HCT116 (cell line): ENCODE results near the gene KISS1R. TPM values are rescaled to one million over a fixed set of nuclear protein-coding genes. Genes with fewer than 3 reads are reported as not detected.

Experiments used
- ATAC-seq: fragments of 200-7000 bp; cut with Tn5 transposase; 2 replicates; pipeline ENCODE4 v1.9.1; 2020; ENCODE audit warnings: mild to moderate bottlenecking, moderate library complexity
- BruUV-seq: library from RNA; stranded (reverse); fragments of 400-500 nt; replicated peaks from 2 replicates; lab custom pipeline; 2021; lab: Mats Ljungman, UMichigan
- CTCF ChIA-PET: fragments of 300-600 bp; sonication (Branson Sonifier 250); formaldehyde crosslinking; loops from one replicate; lab custom pipeline; 2021; ENCODE audit warnings: antibody characterized with exemption; lab: Charles Lee
- POLR2A ChIA-PET: fragments of 300-600, 350-600 bp; sonication (Branson Sonifier 250); formaldehyde crosslinking; loops from one replicate; lab custom pipeline; 2021; ENCODE audit warnings: antibody characterized with exemption; lab: Charles Lee
- RAD21 ChIA-PET, 2 experiments: fragments of 300-600 bp; sonication (Branson Sonifier 250); formaldehyde crosslinking; loops; one replicate each; lab custom pipeline; 2023; ENCODE audit warnings: low total read pairs in 2 of 2; ENCODE audit not compliant: uncharacterized antibody in 2 of 2, unreplicated experiment in 2 of 2, low non-redundant PET in 1 of 2; lab: Charles Lee
- DNase-seq: peaks from one replicate; pipeline ENCODE4 v3.0.0-alpha.2; 2010; ENCODE audit warnings: low read depth, low spot score
- H2AFZ ChIP-seq: fragments of 200-600 bp; shearing (Covaris generic), sonication (generic); 2 replicates; pipeline ENCODE4 v1.6.1; 2017; ENCODE audit warnings: low read depth, mixed run types, mixed read lengths, antibody characterized with exemption, low read length; ENCODE audit not compliant: poor library complexity, severe bottlenecking
- H3K27ac ChIP-seq: 2 replicates; pipeline ENCODE4 v1.5.1; 2012; ENCODE audit warnings: low read depth, low read length
- H3K27me3 ChIP-seq: fragments of 200-600 bp; sonication (generic); 2 replicates; pipeline ENCODE4 v1.6.1; 2016; ENCODE audit warnings: mixed run types, low read length, mixed read lengths; ENCODE audit not compliant: insufficient read depth
- H3K36me3 ChIP-seq, 2 experiments: fragments of 200-500 bp in 1 of 2; fragments of 200-600 bp in 1 of 2; sonication (Bioruptor generic) in 1 of 2; sonication (generic) in 1 of 2; 2 replicates each; pipeline versions ENCODE4 v1.5.1 to v1.6.1; 2014 to 2016; ENCODE audit warnings: low read length in 2 of 2, inconsistent platforms in 1 of 2, mixed read lengths in 1 of 2, mixed run types in 1 of 2; ENCODE audit not compliant: insufficient read depth in 2 of 2, control insufficient read depth in 1 of 2
- H3K4me1 ChIP-seq, 2 experiments: fragments of 200-600 bp in 1 of 2; sonication (generic) in 1 of 2; 2 replicates each; pipeline versions ENCODE4 v1.5.1 to v1.6.1; 2012 to 2017; ENCODE audit warnings: low read length in 2 of 2, inconsistent platforms in 1 of 2, mild to moderate bottlenecking in 1 of 2, mixed read lengths in 1 of 2, mixed run types in 1 of 2, moderate library complexity in 1 of 2; ENCODE audit not compliant: insufficient read depth in 2 of 2, control insufficient read depth in 1 of 2
- H3K4me2 ChIP-seq: fragments of 200-600 bp; sonication (generic); 2 replicates; pipeline ENCODE4 v1.6.1; 2017; ENCODE audit warnings: mixed run types, low read length, mixed read lengths
- H3K4me3 ChIP-seq, 2 experiments: fragments of 200-600 bp in 1 of 2; sonication (generic) in 1 of 2; replicated peaks in 1 of 2; 2 replicates each; pipeline ENCODE4 v1.5.1; 2011 to 2016; ENCODE audit warnings: low read length in 2 of 2, control low read depth in 1 of 2, low read depth in 1 of 2, mild to moderate bottlenecking in 1 of 2, mixed read lengths in 1 of 2, mixed run types in 1 of 2
- H3K79me2 ChIP-seq: fragments of 200-600 bp; sonication (generic); 2 replicates; pipeline ENCODE4 v1.6.1; 2017; ENCODE audit warnings: mild to moderate bottlenecking, mixed run types, low read length, moderate library complexity, mixed read lengths; ENCODE audit not compliant: insufficient read depth
- H3K9ac ChIP-seq: fragments of 200-600 bp; sonication (generic); 2 replicates; pipeline ENCODE4 v1.6.1; 2016; ENCODE audit warnings: low read length, mixed read lengths
- H3K9me2 ChIP-seq: fragments of 200-600 bp; sonication (generic), shearing (Covaris generic); 2 replicates; pipeline ENCODE4 v1.6.1; 2017; ENCODE audit warnings: mixed run types, mild to moderate bottlenecking, moderate library complexity; ENCODE audit not compliant: insufficient read depth
- H3K9me3 ChIP-seq, 2 experiments: fragments of 200-500 bp in 1 of 2; fragments of 200-600 bp in 1 of 2; sonication (Bioruptor generic) in 1 of 2; sonication (generic) in 1 of 2; 2 replicates each; pipeline ENCODE4 v1.6.1; 2014 to 2017; ENCODE audit warnings: low read length in 2 of 2, mixed read lengths in 2 of 2, inconsistent platforms in 1 of 2, low read depth in 1 of 2, mild to moderate bottlenecking in 1 of 2, mixed run types in 1 of 2, moderate library complexity in 1 of 2; ENCODE audit not compliant: control insufficient read depth in 1 of 2, insufficient read depth in 1 of 2
- H4K20me1 ChIP-seq: fragments of 200-600 bp; sonication (generic), shearing (Covaris generic); 2 replicates; pipeline ENCODE4 v1.6.1; 2017; ENCODE audit warnings: mixed run types, mild to moderate bottlenecking, moderate library complexity; ENCODE audit not compliant: insufficient read depth
- CBX3 ChIP-seq: IDR thresholded peaks from 2 replicates; pipeline ENCODE4 v1.6.1; 2012; ENCODE audit warnings: low read depth
- CEBPB ChIP-seq: IDR thresholded peaks from 2 replicates; pipeline ENCODE4 v1.6.1; 2012; ENCODE audit warnings: low read depth
- EGR1 ChIP-seq: IDR thresholded peaks from 2 replicates; pipeline ENCODE4 v1.6.1; 2012; ENCODE audit warnings: low read depth
- EZH2 ChIP-seq: fragments of 200-600 bp; sonication (generic); IDR thresholded peaks from 2 replicates; pipeline ENCODE4 v1.6.1; 2017; ENCODE audit warnings: antibody characterized with exemption, mixed run types
- EZH2phosphoT487 ChIP-seq: fragments of 200-600 bp; IDR thresholded peaks from 2 replicates; pipeline ENCODE4 v1.6.1; 2018; ENCODE audit warnings: antibody characterized with exemption, borderline replicate concordance
- JUND ChIP-seq: IDR thresholded peaks from 2 replicates; pipeline ENCODE4 v1.6.1; 2012
- POLR2A ChIP-seq: IDR thresholded peaks from 2 replicates; pipeline ENCODE4 v1.7.0; 2011; ENCODE audit warnings: borderline replicate concordance; ENCODE audit not compliant: insufficient read depth, insufficient read length; ENCODE audit errors: extremely low read depth
- RAD21 ChIP-seq: IDR thresholded peaks from 2 replicates; pipeline ENCODE4 v1.6.1; 2012; ENCODE audit warnings: low read depth, mild to moderate bottlenecking
- SRF ChIP-seq: IDR thresholded peaks from 2 replicates; pipeline ENCODE4 v1.6.1; 2012; ENCODE audit warnings: low read depth
- TCF7L2 ChIP-seq: IDR thresholded peaks from 2 replicates; pipeline ENCODE4 v1.7.0; 2011; ENCODE audit warnings: borderline replicate concordance, inconsistent platforms; ENCODE audit not compliant: insufficient read depth, insufficient read length; ENCODE audit errors: extremely low read depth
- YY1 ChIP-seq: IDR thresholded peaks from 2 replicates; pipeline ENCODE4 v1.6.1; 2011; ENCODE audit warnings: low read length, low read depth, moderate library complexity, mild to moderate bottlenecking; ENCODE audit not compliant: insufficient replicate concordance; ENCODE audit errors: extremely low read depth
- ZFX ChIP-seq: fragments of 450-650 bp; IDR thresholded peaks from 2 replicates; pipeline ENCODE4 v1.6.1; 2017
- ZNF274 ChIP-seq: fragments of 200-500 bp; sonication (Bioruptor generic); IDR thresholded peaks from 2 replicates; pipeline ENCODE4 v1.6.1; 2014; ENCODE audit warnings: mild to moderate bottlenecking, low read depth, low read length, inconsistent platforms
- intact Hi-C: fragments of 100-400 bp; cut with micrococcal nuclease; formaldehyde crosslinking; loops from 2 replicates; pipeline ENCODE4 v1.10.0; 2022
- total RNA-seq: library from RNA; stranded (reverse); gene quantifications from one replicate; pipeline ENCODE4 v1.2.1, GENCODE V29; 2021; ENCODE audit not compliant: unreplicated experiment
- TF ChIP-seq, protein P1 (sequence below): IDR thresholded peaks from 2 replicates; pipeline ENCODE4 v1.6.1; 2012
- TF ChIP-seq, protein P2 (sequence below): IDR thresholded peaks from 2 replicates; pipeline ENCODE4 v1.6.1; 2012
- TF ChIP-seq, protein P3 (sequence below): IDR thresholded peaks from 2 replicates; pipeline ENCODE4 v1.6.1; 2011; ENCODE audit warnings: mild to moderate bottlenecking, low read length, moderate library complexity; ENCODE audit not compliant: insufficient replicate concordance; ENCODE audit errors: extremely low read depth
- TF ChIP-seq, protein P4 (sequence below), 3 experiments: fragments of 200-600 bp in 1 of 3; sonication (generic) in 1 of 3; IDR thresholded peaks in 2 of 3; conservative IDR thresholded peaks in 1 of 3; 2 replicates each; pipeline ENCODE4 v1.5.1; 2012 to 2017; ENCODE audit warnings: low read depth in 2 of 3, low read length in 2 of 3, antibody characterized with exemption in 1 of 3, borderline replicate concordance in 1 of 3, control low read depth in 1 of 3, mild to moderate bottlenecking in 1 of 3, mixed read lengths in 1 of 3, mixed run types in 1 of 3, moderate library complexity in 1 of 3; ENCODE audit not compliant: insufficient read depth in 1 of 3
- TF ChIP-seq, protein P5 (sequence below): IDR thresholded peaks from 2 replicates; pipeline ENCODE4 v1.6.1; 2012; ENCODE audit warnings: low read depth

Gene KISS1R
- total RNA-seq, 1 experiment from 2014 or later = 5.9 TPM

DNA sequence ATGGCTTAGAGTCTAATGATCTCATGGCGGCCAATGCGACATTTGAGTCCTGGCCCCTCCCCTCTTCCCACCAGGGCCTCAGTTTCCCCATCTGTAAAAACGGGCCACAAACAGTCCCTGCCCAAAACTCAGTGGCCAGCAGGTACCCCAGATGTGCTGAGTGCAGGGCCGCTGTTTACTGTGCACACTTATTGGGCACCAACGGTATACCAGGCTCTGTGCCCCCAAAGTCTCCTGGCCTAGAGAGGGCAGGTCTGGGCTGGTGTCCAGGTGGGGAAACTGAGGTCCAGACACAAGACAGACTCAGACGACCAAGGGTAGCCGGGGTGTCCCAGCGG is 43.4 kb downstream of the KISS1R start:
- intact Hi-C loops = no loop called here
- BruUV-seq = no TSS peak
- Histone ChIP-seq H2AFZ (no peak overlapping the region), H3K4me3 (no peak overlapping the region), H3K79me2 (peaks cover 4% of the 10 kb centered on the region; the same call in 1 of the 2 replicates), H3K9ac (no peak overlapping the region), H3K27me3 (no peaks in the 10 kb centered on the region), H3K4me2 (no peak overlapping the region), H4K20me1 (no peaks in the 10 kb centered on the region), H3K4me1 (peaks cover 43 to 68% of the 10 kb centered on the region in 2 experiments), H3K27ac (no peak overlapping the region), H3K36me3 (peaks cover 0 to 12% of the 10 kb centered on the region in 2 experiments; a peak in 2 of 4 replicates), H3K9me2 (no peaks in the 10 kb centered on the region), H3K9me3 (no peaks in the 10 kb centered on the region)
- POLR2A ChIA-PET = interaction anchor here (1.3 kb wide), 1 partner anchor 23 kb away, joined by 3 read pairs; the partner anchor contains the start of gene WDR18
- TF ChIP-seq YY1 (no peak), RAD21 (no peak), TCF7L2 (no peak), EZH2phosphoT487 (no peak), ZFX (no peak), SRF (no peak), EZH2 (no peak), CEBPB (no peak), ZNF274 (no peak), CBX3 (no peak), EGR1 (no peak), JUND (no peak), POLR2A (no peak)
- TF ChIP-seq, protein P1, sequence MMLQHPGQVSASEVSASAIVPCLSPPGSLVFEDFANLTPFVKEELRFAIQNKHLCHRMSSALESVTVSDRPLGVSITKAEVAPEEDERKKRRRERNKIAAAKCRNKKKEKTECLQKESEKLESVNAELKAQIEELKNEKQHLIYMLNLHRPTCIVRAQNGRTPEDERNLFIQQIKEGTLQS = no peak
- TF ChIP-seq, protein P2, sequence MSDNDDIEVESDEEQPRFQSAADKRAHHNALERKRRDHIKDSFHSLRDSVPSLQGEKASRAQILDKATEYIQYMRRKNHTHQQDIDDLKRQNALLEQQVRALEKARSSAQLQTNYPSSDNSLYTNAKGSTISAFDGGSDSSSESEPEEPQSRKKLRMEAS = no peak
- TF ChIP-seq, protein P3, sequence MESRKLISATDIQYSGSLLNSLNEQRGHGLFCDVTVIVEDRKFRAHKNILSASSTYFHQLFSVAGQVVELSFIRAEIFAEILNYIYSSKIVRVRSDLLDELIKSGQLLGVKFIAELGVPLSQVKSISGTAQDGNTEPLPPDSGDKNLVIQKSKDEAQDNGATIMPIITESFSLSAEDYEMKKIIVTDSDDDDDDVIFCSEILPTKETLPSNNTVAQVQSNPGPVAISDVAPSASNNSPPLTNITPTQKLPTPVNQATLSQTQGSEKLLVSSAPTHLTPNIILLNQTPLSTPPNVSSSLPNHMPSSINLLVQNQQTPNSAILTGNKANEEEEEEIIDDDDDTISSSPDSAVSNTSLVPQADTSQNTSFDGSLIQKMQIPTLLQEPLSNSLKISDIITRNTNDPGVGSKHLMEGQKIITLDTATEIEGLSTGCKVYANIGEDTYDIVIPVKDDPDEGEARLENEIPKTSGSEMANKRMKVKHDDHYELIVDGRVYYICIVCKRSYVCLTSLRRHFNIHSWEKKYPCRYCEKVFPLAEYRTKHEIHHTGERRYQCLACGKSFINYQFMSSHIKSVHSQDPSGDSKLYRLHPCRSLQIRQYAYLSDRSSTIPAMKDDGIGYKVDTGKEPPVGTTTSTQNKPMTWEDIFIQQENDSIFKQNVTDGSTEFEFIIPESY = no peak
- TF ChIP-seq, protein P4, sequence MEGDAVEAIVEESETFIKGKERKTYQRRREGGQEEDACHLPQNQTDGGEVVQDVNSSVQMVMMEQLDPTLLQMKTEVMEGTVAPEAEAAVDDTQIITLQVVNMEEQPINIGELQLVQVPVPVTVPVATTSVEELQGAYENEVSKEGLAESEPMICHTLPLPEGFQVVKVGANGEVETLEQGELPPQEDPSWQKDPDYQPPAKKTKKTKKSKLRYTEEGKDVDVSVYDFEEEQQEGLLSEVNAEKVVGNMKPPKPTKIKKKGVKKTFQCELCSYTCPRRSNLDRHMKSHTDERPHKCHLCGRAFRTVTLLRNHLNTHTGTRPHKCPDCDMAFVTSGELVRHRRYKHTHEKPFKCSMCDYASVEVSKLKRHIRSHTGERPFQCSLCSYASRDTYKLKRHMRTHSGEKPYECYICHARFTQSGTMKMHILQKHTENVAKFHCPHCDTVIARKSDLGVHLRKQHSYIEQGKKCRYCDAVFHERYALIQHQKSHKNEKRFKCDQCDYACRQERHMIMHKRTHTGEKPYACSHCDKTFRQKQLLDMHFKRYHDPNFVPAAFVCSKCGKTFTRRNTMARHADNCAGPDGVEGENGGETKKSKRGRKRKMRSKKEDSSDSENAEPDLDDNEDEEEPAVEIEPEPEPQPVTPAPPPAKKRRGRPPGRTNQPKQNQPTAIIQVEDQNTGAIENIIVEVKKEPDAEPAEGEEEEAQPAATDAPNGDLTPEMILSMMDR (IDR thresholded peaks at IDR 0.05 in 2 of 3, conservative IDR thresholded peaks at IDR 0.05 in 1 of 3; ENCODE audit: borderline replicate concordance in 1 of 3, insufficient read depth in 1 of 3, low read depth in 2 of 3, low read length in 2 of 3) = no peak
- TF ChIP-seq, protein P5, sequence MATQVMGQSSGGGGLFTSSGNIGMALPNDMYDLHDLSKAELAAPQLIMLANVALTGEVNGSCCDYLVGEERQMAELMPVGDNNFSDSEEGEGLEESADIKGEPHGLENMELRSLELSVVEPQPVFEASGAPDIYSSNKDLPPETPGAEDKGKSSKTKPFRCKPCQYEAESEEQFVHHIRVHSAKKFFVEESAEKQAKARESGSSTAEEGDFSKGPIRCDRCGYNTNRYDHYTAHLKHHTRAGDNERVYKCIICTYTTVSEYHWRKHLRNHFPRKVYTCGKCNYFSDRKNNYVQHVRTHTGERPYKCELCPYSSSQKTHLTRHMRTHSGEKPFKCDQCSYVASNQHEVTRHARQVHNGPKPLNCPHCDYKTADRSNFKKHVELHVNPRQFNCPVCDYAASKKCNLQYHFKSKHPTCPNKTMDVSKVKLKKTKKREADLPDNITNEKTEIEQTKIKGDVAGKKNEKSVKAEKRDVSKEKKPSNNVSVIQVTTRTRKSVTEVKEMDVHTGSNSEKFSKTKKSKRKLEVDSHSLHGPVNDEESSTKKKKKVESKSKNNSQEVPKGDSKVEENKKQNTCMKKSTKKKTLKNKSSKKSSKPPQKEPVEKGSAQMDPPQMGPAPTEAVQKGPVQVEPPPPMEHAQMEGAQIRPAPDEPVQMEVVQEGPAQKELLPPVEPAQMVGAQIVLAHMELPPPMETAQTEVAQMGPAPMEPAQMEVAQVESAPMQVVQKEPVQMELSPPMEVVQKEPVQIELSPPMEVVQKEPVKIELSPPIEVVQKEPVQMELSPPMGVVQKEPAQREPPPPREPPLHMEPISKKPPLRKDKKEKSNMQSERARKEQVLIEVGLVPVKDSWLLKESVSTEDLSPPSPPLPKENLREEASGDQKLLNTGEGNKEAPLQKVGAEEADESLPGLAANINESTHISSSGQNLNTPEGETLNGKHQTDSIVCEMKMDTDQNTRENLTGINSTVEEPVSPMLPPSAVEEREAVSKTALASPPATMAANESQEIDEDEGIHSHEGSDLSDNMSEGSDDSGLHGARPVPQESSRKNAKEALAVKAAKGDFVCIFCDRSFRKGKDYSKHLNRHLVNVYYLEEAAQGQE = no peak
- CTCF ChIA-PET = interaction anchor here (0.9 kb wide), 1 partner anchor 10 kb away, joined by 3 read pairs; no protein-coding TSS in a partner anchor
- RAD21 ChIA-PET = no interaction called here
- no peak for ATAC-seq
- no peak for DNase-seq
